ENCODE measurements around the gene WDR93.

The WDR93 gene

GRCh38 chr15:89693091-89693490 is 2.5 kb downstream of the WDR93 start:
- TF ChIP-seq ZFX (IDR thresholded peaks at IDR 0.05; ENCODE audit: borderline replicate concordance) (no peak), CTCF (IDR thresholded peaks at IDR 0.05) (no peak)
- no peak overlapping the region for H3K27ac ChIP-seq

- no peak overlapping the region for H3K27ac ChIP-seq
- no peak for TF ChIP-seq ZFX (IDR thresholded peaks at IDR 0.05; ENCODE audit: borderline replicate concordance)
Measured at GRCh38 chr15:89693696-89694095, 3.1 kb downstream of the WDR93 start.

GRCh38 chr15:89695198-89695597 is 4.6 kb downstream of the WDR93 start:
- no peak overlapping the region for H3K27ac ChIP-seq
- TF ChIP-seq ZFX (IDR thresholded peaks at IDR 0.05; ENCODE audit: borderline replicate concordance) (no peak), CTCF (IDR thresholded peaks at IDR 0.05) (no peak)

- no peak overlapping the region for H3K27ac ChIP-seq
- TF ChIP-seq CTCF (IDR thresholded peaks at IDR 0.05) (no peak), ZFX (IDR thresholded peaks at IDR 0.05; ENCODE audit: borderline replicate concordance) (no peak)
Measured at GRCh38 chr15:89704411-89704810, 13.8 kb downstream of the WDR93 start.

- no peak for TF ChIP-seq CTCF (IDR thresholded peaks at IDR 0.05)
- TF ChIP-seq ZFX (IDR thresholded peaks at IDR 0.05; ENCODE audit: borderline replicate concordance) = no peak
- H3K27ac ChIP-seq = no peak overlapping the region
Measured at GRCh38 chr15:89707577-89707976, 17.0 kb downstream of the WDR93 start.

GRCh38 chr15:89714775-89715174 is 24.2 kb downstream of the WDR93 start:
- TF ChIP-seq CTCF (IDR thresholded peaks at IDR 0.05) (no peak), ZFX (IDR thresholded peaks at IDR 0.05; ENCODE audit: borderline replicate concordance) (no peak)
- H3K27ac ChIP-seq = no peak overlapping the region

- no peak for TF ChIP-seq ZFX (IDR thresholded peaks at IDR 0.05; ENCODE audit: borderline replicate concordance)
- TF ChIP-seq CTCF (IDR thresholded peaks at IDR 0.05) = no peak
- H3K27ac ChIP-seq = no peak overlapping the region
Measured at GRCh38 chr15:89723031-89723430, 32.4 kb downstream of the WDR93 start.

GRCh38 chr15:89724621-89725020 is 34.0 kb downstream of the WDR93 start:
- H3K27ac ChIP-seq = no peak overlapping the region
- TF ChIP-seq ZFX (IDR thresholded peaks at IDR 0.05; ENCODE audit: borderline replicate concordance) (no peak), CTCF (IDR thresholded peaks at IDR 0.05) (no peak)
